H54 (cell line): ENCODE results near the gene RAB40AL.
A peak's percentile ranks its signal among the peaks of the same experiment; 100 is the strongest.
"Not testable (repeated sequence)": the region's sequence is repeated elsewhere in the genome, so short reads cannot be mapped to it uniquely, and the experiment has no call there.

Experiments
- DNase-seq: peaks from one replicate; pipeline ENCODE4 v3.0.0; 2011; ENCODE audit warnings: low spot score, mixed read lengths; ENCODE audit not compliant: insufficient read length
- FAIRE-seq: peaks from 3 replicates; lab custom pipeline; 2011; peaks lifted over from hg19 to GRCh38; lab: Jason Lieb, UNC
- POLR2A ChIP-seq: IDR thresholded peaks from 2 replicates; pipeline ENCODE4 v1.6.1; 2011; ENCODE audit warnings: low read depth, mild to moderate bottlenecking, low read length

Gene RAB40AL, protein sequence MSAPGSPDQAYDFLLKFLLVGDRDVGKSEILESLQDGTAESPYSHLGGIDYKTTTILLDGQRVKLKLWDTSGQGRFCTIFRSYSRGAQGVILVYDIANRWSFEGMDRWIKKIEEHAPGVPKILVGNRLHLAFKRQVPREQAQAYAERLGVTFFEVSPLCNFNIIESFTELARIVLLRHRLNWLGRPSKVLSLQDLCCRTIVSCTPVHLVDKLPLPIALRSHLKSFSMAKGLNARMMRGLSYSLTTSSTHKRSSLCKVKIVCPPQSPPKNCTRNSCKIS

DNA sequence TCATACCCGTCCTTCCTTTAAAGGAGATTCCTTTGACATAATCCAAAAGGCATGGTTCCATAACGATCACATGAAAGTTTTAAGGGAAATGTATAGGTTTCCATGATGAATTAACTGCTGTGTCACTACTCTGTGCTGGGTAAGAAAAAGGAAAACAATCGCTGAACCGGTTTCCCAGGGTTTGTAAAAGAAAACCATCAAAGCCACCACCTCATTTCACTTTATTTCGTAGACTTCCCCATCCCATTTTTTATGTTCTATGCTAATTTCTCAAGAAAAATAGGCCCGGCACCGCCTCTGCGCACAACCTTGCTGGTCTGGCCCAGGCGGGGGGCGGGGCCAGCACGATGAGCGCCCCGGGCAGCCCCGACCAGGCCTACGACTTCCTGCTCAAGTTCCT lies at the start of gene RAB40AL:
TSS of gene RAB40AL (plus strand) at position 301 of the 400 bp plus-strand sequence. CDS start at position 348, 47 bp downstream.
- not testable (repeated sequence) for FAIRE-seq, DNase-seq

DNA sequence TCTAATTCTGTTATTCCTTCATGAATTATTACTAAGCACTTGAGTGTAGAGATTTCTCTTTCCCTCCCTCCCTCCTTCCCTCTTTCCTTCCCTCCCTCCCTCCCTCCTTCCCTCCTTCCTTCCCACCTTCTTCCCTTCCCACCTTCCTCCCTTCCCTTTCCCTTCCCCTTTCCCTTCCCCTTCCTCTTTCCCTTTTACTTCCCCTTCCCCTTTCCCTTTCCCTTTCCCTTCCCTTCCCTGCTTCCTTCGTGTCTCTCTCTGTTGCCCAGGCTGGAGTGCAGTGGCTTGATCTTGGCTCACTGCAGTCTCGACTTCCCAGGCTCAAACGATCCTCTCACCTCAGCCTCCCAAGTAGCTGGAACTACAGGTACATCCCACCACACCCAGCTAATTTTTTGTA lies 49.4 kb upstream of the RAB40AL start:
- no peak for FAIRE-seq
- TF ChIP-seq POLR2A = no peak

DNA sequence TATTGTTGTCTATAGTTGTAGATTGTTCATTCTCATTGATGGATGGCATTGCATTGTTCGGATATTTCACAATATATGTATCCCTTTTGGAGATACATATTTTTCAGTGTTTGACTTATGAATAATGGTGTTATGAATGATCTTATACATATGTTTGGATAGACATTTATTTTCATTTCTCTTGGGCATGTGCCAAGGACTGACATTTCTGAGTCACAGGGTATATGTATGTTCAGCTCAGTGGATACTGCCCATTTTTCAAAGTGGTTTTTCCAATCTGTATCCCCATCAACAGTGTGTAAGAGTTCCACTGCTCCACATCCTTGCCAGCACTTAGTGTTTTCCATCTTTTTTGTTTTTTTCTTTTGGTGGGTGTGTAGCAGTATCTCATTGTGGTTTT lies 45.0 kb upstream of the RAB40AL start:
- TF ChIP-seq POLR2A = no peak
- DNase-seq = no peak
- FAIRE-seq = no peak

More for the DNA sequence above, 49.4 kb upstream of the RAB40AL start:
- DNase-seq = no peak

DNA sequence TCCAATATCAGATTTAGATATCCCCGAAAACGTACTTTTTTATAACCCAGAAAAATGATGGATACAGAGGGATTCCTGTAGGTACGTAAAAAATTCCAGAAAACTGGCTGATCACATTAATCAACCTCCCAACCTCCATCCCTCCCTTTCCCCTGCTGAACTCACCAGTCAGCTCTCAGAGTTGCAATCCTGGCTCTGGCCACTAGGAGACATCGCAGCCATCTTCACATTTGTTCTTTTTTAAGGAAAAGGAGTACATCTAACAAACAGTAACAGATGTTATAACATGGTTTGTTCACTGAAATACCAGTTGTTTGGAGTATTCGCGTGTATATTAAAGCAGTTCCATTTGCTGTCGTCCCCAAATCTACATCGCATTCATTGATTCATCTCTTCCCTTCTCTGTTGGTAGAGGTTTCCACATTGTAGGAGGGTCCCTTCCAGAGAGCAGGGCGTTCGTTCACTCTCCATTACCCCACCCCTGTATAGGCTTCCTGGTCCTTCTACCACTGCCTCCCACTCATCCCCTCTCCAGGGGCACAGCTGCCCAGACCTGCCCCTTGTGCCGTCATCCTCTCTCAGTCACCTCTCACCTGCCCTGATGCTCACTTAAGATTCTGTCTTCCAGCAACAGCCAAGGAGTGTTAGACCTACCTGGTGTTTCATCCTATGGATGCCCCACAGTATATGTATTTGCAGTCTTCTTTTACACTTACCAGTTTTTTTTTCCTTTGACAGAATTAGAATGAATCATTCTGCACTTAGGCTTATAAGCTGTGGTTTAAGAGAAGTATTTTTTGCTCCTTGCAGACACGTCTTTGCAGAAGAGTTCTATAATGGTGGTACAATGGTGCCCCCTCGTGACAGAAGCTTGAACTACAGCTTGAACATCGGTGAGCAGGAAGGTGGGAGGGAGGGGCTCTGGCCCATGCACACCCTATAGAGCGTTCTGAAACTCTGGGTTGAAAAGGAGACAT lies 36.8 kb upstream of the RAB40AL start:
- FAIRE-seq (peak; percentile 93), DNase-seq (peak; percentile 3)
- TF ChIP-seq POLR2A = no peak

DNA sequence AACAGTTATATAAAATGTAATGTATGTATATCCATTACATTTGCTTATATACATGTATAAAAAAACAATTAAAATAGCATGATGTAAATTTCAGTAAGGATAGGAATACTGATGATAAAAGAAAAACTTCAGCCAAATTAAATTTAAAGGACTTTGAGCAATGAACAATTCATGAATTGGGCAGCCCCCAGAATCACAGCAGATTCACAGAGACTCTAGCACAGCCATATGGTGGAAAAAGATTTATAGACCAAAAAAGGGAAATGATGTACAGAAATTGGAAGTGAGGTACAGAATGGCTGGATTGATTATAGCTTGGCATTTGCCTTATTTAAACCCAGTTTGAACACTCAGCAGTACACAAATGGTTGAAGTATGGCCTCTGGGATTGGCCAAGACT lies 34.7 kb upstream of the RAB40AL start:
- no peak for TF ChIP-seq POLR2A
- FAIRE-seq = no peak
- no peak for DNase-seq

DNA sequence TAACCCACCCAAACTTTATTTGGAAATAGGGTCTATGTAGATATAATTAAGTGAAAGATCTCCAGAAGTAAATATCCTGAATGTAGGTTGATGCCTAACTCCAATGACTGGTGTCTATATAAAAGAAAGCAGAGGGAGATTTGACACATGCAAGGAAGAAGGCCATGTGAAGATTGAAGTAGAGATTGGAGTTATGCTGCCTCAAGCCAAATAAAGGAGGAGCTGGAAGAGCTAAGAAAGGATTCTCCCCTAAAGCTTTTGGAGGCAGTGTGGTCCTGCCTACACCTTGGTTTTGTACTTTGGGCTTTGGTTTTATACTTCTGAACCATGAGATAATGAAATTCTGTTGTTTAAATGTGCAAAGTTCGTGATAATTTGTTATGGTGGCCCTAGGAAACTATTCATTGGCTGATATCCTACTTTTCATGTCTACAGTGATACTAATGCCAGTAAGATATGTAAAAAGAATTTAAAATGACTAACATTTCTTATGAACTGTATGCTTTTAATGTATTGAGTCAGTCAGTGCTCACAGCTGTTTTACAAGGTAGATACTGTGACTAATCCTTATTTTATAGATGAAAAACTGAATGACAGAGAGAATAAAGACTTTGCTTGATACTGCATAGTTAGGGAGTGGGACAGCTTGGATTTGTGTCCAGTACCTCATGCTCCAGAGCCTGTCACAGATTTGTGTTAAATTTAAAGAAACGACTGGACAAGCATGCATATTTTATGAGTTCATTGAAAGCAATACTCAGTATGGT lies 5.9 kb upstream of the RAB40AL start:
- FAIRE-seq (no peak), DNase-seq (no peak)
- TF ChIP-seq POLR2A = no peak

DNA sequence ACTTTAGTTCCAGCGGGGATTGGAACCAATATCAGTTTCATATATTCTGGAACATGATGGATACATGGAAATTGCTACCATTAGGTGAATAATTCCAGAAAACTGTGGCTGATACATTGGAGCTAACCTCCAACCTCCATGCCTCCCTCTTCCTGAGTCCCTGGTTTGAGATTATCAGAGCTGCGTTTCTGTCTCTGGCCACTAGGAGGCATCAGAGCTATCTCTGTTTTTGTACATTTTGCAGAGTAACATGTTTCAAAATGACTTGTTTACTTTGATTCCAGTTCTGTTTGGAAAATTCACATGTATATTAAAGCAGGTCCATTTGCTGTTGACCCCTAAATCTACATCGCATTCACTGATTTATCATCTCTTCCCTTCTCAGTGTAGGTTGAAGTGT lies 2.4 kb upstream of the RAB40AL start:
- TF ChIP-seq POLR2A = no peak
- DNase-seq (no peak), FAIRE-seq (no peak)

DNA sequence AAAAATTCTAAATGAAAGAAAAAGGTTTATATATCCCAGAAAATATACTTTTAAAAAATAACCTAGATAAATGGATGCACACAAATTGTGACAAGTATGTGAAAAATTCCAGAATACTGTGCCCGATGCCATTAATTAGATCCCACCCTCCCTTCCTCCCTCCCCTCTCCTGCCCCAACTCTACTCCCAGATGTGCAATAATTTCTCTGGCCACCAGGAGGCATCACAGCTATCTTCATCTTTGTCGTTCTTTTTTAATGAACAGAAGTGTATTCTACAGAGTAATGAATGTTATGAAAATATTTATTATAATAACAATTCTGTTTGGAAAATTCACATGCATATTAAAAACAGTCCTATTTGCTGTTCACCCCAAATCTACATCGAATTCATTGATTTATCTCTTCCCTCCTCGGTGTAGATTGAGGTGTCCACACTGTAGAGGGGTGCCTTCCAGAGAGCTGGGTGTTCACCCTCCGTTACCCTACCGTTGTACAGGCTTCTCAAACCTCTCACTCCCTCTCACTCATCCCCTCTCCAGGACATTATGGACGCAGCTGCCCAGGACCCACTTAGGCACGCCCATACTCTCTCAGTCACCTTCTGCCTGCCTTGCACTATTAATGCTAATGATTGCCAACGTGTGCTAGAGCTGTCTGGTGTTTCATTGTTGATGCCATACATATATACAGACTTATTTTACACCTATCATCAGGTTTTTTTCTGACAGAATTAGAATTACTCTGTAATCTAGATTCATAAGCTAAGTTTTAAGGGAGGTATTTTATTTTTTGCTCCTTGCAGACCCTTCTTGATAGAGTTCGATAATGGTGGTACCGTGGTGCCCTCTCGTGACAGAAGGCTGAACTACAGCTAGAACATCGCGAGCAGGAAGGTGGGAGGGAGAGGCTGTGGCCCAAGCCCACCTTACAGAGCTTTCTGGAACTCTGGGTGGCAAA lies 14.1 kb downstream of the RAB40AL start:
- no peak for DNase-seq
- FAIRE-seq = no peak

DNA sequence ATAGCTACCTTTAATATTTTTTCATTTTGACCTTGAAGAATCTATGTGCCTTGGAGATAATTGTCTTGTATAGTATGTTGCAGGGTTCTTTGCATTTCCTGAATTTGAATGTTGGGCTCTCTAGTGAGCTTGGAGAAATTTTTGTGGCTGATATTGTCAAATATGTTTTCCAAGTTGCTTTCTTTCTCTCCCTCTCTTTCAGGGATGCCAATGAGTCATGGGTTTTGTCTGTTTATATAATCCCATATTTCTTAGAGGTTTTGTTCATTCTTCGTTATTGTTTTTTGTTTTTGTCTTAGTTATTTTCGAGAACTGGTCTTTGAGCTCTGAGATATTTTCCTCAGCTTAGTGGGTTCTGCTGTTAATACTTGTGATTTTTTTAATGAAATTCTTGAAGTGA lies 20.7 kb downstream of the RAB40AL start:
- no peak for DNase-seq
- FAIRE-seq = no peak
- no peak for TF ChIP-seq POLR2A

More for the DNA sequence above, 14.1 kb downstream of the RAB40AL start:
- no peak for TF ChIP-seq POLR2A

DNA sequence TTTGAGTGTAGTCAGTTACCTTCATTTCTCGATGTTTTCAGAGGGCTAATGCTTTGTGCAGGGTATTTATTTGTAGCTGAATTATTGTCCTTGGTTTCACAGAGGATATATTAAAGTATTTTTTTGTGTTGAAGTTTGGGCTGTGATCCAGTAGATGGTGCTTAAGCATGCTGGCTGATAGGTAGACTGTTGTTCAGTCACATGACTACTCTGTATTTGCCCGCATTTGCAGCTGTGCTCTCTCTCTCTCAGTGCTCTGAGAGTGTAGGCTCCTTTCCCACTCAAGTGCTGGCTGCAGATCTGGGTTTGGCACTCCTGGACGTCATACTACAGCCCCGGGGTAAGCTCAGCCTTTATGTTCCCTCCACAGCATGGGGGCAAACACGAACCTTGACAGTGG lies 21.7 kb downstream of the RAB40AL start:
- TF ChIP-seq POLR2A = no peak
- DNase-seq (no peak), FAIRE-seq (no peak)

DNA sequence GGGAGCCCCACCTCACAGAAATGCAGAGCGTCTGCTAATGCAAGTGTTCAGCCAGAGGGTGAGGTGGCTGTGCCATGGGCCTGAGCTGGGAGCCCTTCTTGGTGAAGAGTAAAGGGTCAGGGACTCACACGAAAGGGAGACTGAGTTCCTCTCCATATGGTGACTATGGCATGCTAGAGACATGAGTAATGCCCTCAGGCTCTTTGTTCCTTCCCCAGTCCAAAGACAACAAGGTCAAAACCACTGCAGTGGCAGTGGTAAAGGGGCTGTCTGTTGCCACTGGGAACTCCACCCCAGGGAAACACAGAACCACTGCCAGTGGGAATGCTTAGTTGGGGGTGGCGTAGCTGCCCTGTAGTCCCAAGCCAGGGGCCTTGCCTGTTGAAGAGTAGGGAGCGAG lies 22.4 kb downstream of the RAB40AL start:
- DNase-seq = peak; percentile 10
- FAIRE-seq = peak; percentile 75
- TF ChIP-seq POLR2A = no peak

DNA sequence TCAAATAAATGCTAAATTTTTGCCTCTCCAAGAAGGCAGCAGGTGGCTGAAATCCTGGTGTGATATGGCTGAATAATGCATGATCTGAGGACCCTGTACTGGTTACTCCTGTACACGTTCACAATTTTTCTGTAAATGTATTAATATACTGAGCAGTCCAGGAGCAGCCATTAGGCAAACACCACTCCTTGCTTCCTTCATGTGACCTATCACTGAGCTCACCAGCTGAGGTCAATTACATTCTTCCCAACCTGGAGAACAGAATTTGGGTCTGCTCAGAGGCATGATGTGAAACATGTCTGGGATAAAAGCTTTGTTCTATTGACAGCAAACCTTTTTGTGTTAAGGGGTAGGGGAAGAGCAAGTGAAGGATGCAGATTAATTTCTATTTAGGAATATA lies 26.9 kb downstream of the RAB40AL start:
- FAIRE-seq (no peak), DNase-seq (no peak)
- TF ChIP-seq POLR2A = no peak

DNA sequence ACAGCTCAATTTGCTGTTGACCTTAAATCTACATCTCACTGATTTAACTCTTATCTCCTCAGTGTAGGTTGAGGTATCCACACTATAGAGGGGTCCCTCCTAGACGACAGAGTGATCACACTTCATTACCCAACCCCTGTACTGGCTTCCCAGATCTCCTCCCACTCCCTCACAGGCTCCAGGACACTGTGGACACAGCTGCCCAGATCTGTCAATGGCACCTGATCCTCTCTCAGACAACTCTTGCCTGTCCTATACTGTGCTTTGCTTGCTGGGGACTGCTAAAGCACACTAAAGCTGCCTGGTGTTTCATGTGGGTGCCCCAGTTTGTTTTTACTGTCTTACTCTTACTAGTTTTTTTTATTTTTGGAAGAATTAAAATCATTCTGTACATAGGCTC lies 27.9 kb downstream of the RAB40AL start:
- no peak for TF ChIP-seq POLR2A
- DNase-seq (no peak), FAIRE-seq (no peak)
